Stimulated activated CD4-positive, alpha-beta T cell treated with anti-CD3 and anti-CD28 coated beads, Interleukin-1b, Interleukin-23, amount 100 ng/mL, for 4 hours (primary cell): ENCODE data around the gene PRELID2.

ENCODE experiments used
- DNase-seq, 2 donors: peaks; one replicate each; pipeline ENCODE4 v3.0.0-alpha.2; 2020; ENCODE audit warnings: low read depth in 2 of 2

PRELID2 gene

DNA sequence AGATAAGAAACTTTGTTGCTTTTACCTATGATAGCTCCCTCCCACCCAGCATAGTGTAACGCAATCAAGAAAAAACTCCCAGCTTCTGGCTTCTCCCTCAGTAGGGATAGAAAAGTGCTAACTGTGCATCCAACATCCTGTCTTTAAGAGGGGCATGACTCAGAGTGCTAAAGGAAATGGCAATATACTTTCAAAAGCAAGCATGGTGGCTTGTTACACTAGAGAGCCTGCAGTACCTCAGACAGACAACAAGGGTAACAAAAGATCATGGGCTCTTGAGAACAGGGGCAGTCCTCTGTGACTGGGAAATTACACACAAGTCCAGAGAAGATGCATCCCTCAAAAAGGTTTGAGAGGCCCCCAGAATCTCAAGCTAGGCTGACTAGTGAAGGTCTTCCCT lies 37.8 kb downstream of the PRELID2 start:
- DNase-seq: no peak

DNA sequence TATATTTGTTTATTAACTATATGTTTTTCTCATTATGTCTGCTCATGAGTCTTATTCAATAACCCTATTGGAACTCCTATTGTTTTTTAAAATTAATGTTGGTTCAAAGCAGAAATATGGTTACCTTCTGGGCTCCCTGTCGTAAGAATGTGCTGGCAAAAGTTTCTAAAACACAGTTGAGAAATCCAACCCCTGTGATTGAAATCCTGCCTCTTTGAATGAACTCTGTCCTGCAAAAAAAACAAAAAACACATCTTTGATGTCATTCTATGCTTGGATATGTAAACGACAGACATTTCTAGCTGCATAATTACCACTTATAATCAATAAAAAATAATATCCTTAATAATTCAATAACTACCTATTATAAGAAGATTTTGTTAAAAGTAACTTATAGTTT lies 38.8 kb downstream of the PRELID2 start:
- no peak for DNase-seq

DNA sequence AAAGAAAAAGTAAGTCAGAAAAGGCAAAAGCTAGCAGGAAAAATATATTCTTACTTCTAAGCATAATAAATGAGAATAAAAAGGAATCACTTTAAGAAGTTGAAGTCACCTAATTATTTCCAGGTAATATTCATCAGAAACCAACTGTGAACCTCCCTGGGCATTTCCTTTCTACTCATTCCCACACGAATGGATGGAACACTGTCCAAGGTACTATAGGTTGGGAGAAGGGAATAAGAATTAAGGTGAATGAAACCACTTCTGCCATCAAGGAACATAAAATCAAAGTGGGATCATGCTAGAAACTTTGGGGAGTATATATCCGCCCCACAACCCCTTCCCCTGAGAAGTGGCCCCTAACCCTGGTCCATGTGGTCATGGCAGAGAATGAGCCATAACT lies 41.6 kb downstream of the PRELID2 start:
- no peak for DNase-seq

DNA sequence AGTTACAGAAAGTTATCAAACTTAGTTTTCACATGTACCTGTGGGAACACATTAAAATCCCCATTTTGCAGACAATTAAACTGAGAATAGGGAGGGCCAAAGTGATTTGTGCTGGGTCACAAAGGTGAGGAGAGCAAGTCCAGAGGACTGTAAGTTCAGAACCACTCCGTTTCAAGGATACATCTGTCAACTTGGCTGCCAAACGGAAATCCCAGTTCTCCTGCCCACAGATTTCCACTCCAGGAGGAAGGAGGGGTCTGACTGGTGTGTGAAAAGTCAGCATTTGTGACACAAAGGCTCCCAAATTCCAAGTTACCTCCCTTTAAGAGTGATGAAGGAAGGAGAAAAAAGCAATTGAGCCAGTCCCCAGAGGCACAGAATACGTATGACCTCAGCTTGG lies 42.3 kb downstream of the PRELID2 start:
- DNase-seq: no peak

DNA sequence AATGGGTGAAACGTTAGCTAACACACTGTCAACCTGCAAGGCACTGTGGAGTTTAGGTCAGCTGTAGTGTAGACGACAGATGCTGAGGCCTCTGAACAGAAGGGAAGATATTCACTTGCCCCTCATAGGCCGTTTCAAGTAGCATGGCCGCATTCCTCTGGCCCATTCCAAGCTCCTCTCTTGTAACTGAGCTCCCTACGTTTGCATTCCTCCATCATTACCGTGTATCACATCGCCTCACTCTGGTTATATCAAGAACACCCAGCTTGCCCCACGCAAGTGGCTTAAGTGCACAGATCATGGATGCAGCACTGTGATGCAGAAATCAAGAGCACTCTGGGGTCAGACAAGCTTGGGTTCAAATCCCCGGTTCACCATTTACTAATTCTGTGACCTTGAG lies 43.3 kb downstream of the PRELID2 start:
- no peak for DNase-seq

DNA sequence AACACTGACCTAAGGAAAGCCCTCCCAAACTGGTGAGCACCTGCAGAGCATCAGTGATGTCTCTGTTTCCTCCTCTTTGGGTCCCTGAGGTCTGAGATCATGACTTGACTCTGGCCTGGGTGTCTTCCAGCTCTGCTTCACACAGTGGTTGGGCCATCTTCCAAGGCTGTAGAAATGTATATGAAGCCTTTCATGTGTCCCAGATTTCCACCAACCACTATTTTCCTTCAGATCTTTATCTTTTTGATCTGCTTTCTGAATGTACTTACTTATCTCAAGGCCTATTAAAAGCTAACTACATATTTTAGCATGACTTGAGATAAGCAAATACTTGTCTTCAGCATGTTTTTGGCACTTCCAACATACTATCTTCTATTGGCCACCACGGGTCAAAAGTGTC lies 47.1 kb downstream of the PRELID2 start:
- DNase-seq: no peak

DNA sequence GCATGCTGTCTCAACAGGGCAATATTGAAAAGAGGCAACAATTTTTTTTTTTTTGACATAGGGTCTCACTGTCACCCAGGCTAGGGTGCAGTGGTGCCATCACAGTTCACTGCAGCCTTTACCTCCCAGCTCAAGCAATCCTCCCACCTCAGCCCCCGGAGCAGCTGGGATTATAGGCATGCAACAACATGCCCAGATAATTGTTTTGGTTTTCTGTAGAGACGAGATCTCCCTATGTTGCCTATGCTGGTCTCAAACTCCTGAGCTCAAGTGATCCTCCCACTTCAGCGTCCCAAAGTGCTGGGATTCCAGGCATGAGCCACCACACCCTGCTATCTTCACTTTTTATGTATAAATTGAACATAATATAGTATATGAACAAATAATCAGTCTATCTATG lies 47.6 kb downstream of the PRELID2 start:
- DNase-seq: no peak

DNA sequence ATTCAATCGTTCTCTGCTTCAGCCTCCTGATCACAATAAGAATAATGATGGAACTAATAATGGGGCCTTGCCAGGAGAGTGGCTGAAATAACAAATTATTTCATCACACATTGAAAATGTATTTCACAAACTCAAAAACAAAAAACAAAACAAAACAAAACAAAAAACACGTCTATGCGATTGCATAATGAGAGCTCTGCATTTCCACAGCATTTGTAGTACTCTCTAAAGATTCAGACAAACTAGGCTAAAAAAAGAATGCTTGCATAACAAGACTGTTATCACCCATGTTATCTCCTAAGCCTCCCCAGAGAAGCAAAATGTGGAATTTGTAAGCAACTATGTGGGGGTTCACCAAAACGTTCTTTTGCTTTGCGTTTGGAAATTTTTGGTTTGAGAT lies 48.1 kb downstream of the PRELID2 start:
- DNase-seq: no peak

DNA sequence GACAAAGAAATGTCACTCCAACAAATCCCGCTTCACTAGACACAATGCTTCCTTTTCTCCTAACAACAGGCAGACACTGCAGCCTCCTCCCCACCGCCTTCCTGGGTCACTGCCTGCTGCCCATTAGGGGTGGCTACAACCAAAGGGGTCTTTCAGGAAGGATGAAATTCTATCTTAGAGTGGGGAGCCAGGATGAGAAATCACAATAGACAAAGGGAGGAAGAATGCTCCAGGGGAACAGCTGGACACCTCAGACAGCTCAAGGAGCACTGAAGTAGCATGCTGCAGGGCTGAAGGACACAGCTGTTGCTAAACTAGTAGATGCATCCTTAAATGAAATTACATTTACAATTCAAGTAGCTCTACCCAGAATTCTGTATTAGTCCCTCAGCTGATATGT lies 54.2 kb downstream of the PRELID2 start:
- DNase-seq: no peak

DNA sequence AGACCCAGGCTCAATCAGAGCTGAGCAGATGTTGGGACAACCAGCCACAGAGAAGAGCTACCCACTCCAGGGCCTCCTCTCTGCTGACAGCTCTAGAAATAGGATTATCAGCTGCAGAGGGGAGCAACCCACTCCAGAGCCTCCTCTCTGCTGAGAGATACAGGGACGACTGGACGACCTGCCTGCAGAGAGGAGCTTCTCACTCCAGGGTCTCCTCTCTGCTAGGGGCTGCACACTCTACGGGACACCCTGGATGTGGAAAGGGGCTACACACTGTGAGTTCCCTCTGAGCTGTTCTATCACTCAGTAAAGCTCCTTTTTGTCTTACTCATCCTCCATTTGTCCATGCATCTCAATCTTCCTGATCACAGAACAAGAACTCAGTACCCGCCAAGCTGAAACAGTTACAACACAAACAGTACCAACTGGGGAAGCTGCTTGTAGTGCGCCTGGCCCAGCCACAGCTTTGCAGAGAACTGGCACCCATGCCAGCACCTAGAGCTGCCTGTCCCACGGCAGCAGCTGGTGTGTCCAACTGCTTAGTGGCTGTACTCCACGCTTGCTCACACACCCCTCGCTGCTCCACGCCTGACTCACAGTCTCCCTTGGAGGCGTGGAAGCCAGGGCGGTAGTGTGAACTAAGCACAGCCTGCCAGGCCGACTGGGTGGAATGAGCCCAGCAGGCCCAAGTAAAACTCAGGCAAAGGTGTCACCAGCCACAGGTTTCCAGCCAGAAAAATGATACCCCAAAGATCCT lies 56.8 kb downstream of the PRELID2 start:
- DNase-seq: no peak

DNA sequence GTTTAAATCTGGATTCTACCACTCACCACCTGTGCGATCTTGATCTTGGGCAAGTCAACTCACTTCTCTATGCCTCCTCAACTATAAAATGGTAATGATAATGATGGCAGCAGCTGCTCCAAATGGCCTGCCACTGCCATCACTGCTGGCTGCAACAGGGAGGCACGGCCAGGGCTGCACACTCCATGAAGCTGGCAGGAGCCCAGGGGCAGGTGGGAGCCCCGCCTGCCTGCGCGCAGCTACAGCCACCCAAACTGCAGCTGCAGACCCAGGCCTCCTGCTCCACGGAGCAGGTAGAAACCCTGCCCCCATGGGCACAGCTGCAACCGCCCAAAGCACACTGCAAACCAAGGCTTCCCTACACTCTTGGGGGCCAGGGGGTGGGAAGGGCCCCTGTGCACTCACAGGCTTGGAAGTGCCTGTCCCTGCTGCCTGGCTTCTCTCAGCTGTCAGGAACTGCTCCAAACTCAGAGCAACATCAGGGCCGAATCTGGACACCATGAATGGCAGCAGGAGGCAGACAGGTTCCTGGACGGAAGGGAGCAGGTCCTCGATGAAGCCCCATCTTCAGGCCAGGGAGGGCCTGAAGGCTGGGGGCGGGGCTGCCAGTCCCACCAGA lies 57.6 kb downstream of the PRELID2 start:
- DNase-seq: no peak

DNA sequence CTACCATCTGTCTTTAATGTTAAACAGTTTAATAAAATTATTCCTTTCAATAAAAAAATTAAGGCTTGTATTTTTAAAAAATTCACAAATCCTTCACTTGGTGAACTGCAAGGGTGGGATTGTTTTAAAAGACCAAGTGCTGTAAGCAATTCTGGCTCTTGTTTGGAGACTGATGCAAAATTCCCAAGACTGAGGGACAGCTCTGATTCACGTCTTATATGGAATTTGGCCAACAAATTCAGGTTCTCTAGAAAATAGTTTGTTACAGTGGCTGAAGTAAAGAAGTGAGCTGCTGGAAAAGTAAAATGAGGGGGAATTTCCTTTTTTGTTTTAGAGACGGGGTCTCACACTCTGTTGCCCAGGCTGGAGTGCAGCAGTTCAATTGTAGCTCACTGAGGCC lies 58.3 kb downstream of the PRELID2 start:
- no peak for DNase-seq

DNA sequence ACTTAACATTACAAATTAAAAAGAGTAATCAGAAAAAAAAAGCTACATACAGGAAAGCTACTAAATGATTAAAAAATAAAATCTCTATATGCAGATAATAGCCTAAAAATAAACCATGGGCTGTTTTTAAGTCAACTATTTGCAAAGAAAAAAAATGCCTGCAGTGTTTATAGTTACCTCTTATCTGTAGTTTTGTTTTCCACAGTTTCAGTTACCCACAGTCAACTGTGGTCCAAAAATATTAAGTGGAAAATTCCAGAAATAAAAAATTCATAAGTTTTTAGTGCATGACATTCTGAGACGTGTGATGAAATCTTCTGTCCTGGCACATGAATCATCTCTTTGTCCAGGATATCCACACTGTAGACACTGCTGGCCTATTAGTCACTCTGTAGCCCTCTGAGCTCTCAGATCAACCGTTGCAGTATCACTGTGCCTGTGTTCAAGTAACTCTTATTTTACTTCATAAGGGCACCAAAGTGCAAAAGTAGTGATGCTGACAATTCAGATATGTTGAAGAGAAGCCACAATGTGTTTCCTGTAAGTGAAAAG lies 59.2 kb downstream of the PRELID2 start:
- DNase-seq: no peak

DNA sequence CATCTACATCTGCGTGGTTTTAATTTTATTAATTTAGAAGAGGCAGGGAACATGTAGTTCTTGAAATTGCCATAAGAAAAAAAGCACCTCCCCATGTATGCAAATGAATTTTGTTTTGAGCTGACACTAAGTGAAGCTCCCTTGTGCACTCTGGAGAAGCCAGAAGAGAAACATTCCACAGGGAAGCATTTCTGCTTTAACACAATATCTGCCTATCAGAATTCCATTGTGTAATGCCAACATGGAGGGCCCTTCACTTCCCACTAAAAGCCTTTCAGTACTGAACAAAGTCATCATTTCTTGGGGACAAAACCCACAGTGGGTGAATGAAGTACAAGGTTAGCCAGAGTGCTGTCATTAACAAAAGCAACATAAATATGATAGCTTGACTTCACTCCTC lies 59.7 kb downstream of the PRELID2 start:
- no peak for DNase-seq

DNA sequence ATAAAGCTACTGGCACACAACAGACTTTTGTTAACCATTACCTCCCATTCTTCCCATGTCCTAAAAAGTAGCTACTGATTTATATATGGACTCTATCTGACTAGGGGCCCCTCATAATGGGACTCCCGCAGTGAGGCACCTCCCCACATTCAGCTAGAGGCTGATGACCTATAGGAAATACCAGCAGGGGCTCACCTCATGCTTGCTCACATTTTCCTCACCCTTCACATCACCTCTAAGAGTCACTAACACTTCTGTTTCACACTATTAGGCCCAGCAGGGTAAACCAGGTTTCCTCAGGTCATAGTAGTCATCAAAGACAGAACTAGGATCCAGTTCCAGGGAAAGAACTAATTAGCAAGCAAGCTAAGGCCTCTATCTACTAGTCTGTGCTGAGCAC lies 60.7 kb downstream of the PRELID2 start:
- DNase-seq: no peak

DNA sequence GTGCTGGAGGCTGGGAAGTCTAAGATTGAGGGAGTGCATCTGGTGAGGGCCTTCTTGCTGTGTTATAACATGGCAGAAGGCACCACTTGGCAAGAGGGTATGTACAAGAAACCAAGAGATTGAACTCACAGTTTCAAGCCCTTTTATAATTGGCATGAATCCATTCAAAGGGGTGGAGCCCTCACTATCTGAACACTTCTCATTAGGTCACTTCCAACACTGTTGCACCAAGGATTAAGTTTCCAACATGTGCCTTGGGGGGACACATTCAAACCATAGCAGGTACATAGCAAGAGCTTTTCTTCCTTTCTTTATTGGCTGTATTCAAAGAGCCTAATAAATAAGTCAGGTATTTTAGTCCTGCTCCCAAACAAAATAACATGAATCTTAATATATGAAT lies 62.7 kb downstream of the PRELID2 start:
- no peak for DNase-seq

DNA sequence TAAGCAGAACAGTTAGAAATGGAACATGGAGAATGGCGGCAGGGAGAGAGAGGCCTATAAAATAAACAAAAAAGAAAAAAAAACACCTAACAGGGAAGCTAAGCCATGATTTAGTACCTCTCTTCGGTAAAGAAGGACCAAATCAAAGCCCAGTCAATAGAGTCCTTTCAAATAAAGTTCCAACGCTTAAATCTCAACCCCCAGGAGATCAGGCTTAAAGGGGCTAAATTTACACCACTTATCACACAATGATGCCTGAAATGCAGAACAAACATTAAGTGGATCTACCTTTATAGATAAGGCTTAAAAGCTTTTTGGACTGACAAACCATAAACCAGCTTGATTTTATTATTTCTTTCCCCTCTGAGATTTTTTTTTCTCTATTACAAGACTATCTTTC lies 66.3 kb downstream of the PRELID2 start:
- DNase-seq: no peak

DNA sequence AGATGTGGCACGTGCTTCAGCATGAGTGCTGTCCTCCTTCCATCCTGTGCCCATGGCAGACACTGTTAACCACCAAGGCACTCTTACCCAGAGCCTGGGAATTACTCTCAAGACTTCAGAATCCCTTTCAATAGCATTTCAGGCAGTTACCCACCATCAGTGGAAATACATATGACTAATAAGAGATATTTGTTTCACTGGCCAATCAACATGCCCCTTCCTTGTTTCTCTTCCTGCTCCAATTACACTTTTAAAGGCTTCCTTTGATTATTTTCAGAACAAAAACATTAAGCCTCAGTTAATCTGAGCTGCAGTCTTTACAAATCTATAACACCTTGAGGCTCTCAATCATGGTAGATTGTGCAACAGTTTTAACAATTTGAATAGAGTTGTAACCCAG lies 70.8 kb downstream of the PRELID2 start:
- no peak for DNase-seq

DNA sequence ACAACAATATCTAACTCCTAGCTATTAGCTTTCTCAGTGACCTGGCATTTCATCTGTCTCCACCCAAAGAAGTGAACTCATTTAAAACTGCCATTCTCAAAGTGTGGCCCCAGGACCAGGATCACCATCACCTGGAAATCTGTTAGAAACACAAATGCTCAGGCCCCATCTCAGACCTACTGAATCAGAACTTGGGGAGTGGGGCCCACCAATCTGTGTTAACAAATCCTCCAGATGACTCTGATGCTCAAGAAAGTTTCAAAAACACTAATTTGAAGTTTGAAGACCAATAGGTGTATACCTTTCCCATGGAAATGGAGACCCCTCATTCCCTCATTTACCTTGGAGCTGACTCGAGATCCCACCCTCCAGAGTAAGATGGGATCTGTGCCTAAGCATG lies 72.3 kb downstream of the PRELID2 start:
- no peak for DNase-seq

DNA sequence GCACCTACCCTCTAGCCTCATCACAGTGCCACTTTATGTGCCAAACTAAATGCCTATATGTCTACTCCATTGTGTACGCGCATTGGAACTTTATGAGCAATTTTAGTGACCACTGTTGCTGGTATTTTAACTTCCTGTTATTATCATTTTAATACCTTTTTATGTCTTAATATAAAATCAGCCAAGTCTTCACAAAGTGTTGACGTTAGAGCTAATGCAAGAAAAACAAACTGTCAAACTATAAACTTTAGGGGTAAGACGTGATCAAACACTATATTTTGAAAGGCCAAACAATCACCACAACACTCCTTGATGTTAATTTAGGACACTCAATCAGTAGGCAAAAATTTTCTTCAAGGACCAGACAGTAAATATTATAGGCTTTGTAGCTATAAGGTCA lies 73.9 kb downstream of the PRELID2 start:
- DNase-seq: no peak

DNA sequence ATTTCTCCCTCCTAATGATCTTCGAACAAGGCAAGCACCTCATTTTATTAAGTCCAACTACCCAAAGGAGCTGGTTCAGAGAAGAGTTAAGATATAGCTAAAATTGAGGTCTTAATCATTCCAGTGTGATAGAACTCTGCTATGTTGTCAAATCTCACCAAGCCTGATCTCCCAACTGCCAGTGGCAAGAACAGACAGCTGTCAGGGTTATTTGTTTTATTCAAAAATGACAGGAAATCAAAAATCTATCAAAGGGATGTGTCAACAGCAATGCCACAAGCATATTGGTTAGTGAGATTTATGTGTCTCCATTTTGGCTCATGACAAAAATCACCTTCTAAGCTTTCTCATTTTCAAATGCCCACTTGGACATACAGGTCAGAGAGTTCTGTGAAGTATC lies 74.5 kb downstream of the PRELID2 start:
- no peak for DNase-seq

DNA sequence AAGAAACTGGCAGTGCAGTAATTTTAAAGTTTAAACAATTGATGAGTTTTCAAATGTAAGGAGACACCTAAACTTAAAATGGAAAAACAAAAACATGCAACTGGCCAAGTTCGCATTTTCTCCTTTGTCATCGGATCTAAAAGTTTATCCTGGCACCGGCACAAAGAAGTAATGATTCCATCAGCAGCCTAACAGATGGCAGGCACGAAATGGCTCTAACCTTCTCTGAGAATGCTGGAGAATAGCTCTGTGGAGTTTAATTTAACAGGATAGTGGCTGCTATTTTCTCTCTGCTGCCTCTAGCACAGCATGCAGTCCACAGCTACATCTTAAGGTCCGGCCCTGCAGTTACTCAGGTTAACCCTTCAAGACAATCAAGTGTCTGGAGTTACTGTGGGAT lies 82.2 kb downstream of the PRELID2 start:
- no peak for DNase-seq

DNA sequence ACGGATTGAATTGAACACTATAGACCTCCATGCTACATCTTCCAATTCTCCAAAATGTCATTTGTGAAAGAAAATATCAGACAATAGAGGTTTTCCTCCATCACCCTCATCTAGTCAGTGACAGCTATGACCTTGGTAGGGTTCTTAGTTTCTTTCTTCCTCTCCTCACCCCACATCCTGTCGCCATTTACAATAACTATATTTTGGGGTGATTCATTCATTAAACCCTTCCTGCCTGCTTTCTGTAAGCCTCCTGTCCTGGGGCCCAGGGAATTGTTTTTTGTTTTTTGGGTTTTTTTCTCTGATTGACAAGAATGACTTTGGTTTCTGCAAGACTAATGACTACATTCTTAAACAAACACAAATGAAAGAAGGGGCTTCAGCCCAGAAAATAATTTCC lies 82.6 kb downstream of the PRELID2 start:
- DNase-seq: no peak

DNA sequence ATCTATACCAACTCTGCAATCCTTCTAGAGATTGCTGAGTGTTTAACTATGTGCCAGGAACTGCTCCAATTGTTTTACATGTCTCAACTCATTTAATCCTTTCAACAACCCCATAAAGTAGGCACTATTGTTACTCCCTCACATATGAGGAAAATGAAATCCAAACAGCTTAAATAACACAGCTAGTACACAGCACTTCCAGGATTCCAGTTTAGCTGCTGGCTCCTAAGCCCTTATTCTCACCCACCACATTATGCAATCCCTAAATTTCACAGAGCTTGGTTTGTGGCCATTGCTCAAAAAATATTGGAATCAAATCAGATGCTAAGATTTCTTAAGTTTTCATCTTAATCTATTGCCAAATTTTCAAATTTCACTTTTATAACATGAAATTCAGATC lies 84.9 kb downstream of the PRELID2 start:
- no peak for DNase-seq
